H1 (cell line): Measurements from ENCODE around the gene BRPF1. TPM values are rescaled to one million over a fixed set of nuclear protein-coding genes. Genes with fewer than 3 reads are reported as not detected.

Experiments used
- CTCF ChIA-PET: fragments of 300-600 bp; sonication (Branson Sonifier 250); formaldehyde crosslinking; loops from one replicate; lab custom pipeline; 2021; ENCODE audit not compliant: partially characterized antibody; lab: Charles Lee
- POLR2A ChIA-PET: fragments of 300-600 bp; sonication (Branson Sonifier 250); formaldehyde crosslinking; loops from one replicate; lab custom pipeline; 2021; ENCODE audit warnings: inconsistent platforms; ENCODE audit not compliant: partially characterized antibody; lab: Charles Lee
- DNase-seq, 2 experiments: peaks; one replicate each; pipeline versions ENCODE4 v3.0.0 to v3.0.0-alpha.2; 2010 to 2022; ENCODE audit warnings: low spot score in 2 of 2, low read depth in 1 of 2, mixed read lengths in 1 of 2
- FAIRE-seq: peaks from 2 replicates; lab custom pipeline; 2011; peaks lifted over from hg19 to GRCh38; lab: Jason Lieb, UNC
- H2AFZ ChIP-seq: 2 replicates; pipeline ENCODE4 v1.8.1; 2012; ENCODE audit warnings: low read length, inconsistent platforms
- H2AK5ac ChIP-seq: 2 replicates; pipeline ENCODE4 v1.6.1; 2013; ENCODE audit warnings: low read depth, low read length
- H2BK120ac ChIP-seq: replicated peaks from 2 replicates; pipeline ENCODE3; 2013; ENCODE audit warnings: low read depth, low read length, inconsistent platforms
- H2BK12ac ChIP-seq: 2 replicates; pipeline ENCODE4 v1.6.1; 2013; ENCODE audit warnings: low read depth, low read length
- H2BK15ac ChIP-seq: 2 replicates; pipeline ENCODE4 v1.6.1; 2013; ENCODE audit warnings: low read length
- H2BK20ac ChIP-seq: 2 replicates; pipeline ENCODE4 v1.6.1; 2013; ENCODE audit warnings: low read length
- H2BK5ac ChIP-seq: 2 replicates; pipeline ENCODE4 v1.6.1; 2013; ENCODE audit warnings: low read depth, low read length
- H3K14ac ChIP-seq: 2 replicates; pipeline ENCODE4 v1.6.1; 2013; ENCODE audit warnings: inconsistent platforms; ENCODE audit not compliant: insufficient read length
- H3K18ac ChIP-seq: 2 replicates; pipeline ENCODE4 v1.6.1; 2013; ENCODE audit warnings: low read length; ENCODE audit errors: extremely low read depth
- H3K23ac ChIP-seq: 2 replicates; pipeline ENCODE4 v1.6.1; 2013; ENCODE audit warnings: inconsistent platforms; ENCODE audit not compliant: insufficient read length
- H3K23me2 ChIP-seq: 2 replicates; pipeline ENCODE4 v1.6.1; 2013; ENCODE audit warnings: low read depth, low read length
- H3K27ac ChIP-seq: 2 replicates; pipeline ENCODE4 v1.6.1; 2011; ENCODE audit warnings: low read depth, low read length, inconsistent platforms
- H3K27me3 ChIP-seq, 4 experiments: replicated peaks in 1 of 4; 1 replicate in 1 of 4; 2 replicates in 3 of 4; pipeline versions ENCODE4 v1.6.1 to v1.8.1; 2011 to 2013; ENCODE audit warnings: low read length in 3 of 4, mild to moderate bottlenecking in 3 of 4, inconsistent platforms in 2 of 4, mixed read lengths in 2 of 4, moderate library complexity in 1 of 4; ENCODE audit not compliant: control insufficient read depth in 3 of 4, insufficient read depth in 3 of 4; ENCODE audit errors: extremely low read depth in 1 of 4
- H3K36me3 ChIP-seq, 4 experiments: 2 replicates each; pipeline versions ENCODE4 v1.6.1 to v1.8.1; 2011 to 2013; ENCODE audit warnings: mild to moderate bottlenecking in 4 of 4, low read length in 3 of 4, moderate library complexity in 2 of 4, control low read depth in 1 of 4, inconsistent platforms in 1 of 4; ENCODE audit not compliant: insufficient read depth in 4 of 4, control insufficient read depth in 2 of 4
- H3K4ac ChIP-seq: replicated peaks from 2 replicates; pipeline ENCODE3; 2013; ENCODE audit warnings: low read length, low read depth, mixed read lengths, inconsistent platforms; ENCODE audit not compliant: insufficient read length
- H3K4me1 ChIP-seq, 4 experiments: replicated peaks in 1 of 4; 1 replicate in 1 of 4; 2 replicates in 3 of 4; pipeline versions ENCODE4 v1.6.1 to v1.8.1; 2011 to 2013; ENCODE audit warnings: low read length in 3 of 4, inconsistent platforms in 2 of 4, mixed read lengths in 1 of 4; ENCODE audit not compliant: insufficient read depth in 4 of 4, control insufficient read depth in 3 of 4
- H3K4me2 ChIP-seq, 2 experiments: 2 replicates each; pipeline versions ENCODE4 v1.6.1 to v1.8.1; 2011 to 2013; ENCODE audit warnings: low read depth in 2 of 2, low read length in 2 of 2, control low read depth in 1 of 2, inconsistent platforms in 1 of 2, mild to moderate bottlenecking in 1 of 2; ENCODE audit not compliant: insufficient read depth in 1 of 2
- H3K4me3 ChIP-seq, 4 experiments: fragments of 200-600, 300-600 bp in 1 of 4; sonication (generic), shearing (Covaris generic), sonication (Bioruptor Twin) in 1 of 4; 2 replicates each; pipeline versions ENCODE4 v1.5.1 to v1.8.1; 2011 to 2016; ENCODE audit warnings: low read length in 4 of 4, low read depth in 3 of 4, control low read depth in 2 of 4, inconsistent platforms in 2 of 4, mild to moderate bottlenecking in 2 of 4, mixed read lengths in 1 of 4, moderate library complexity in 1 of 4; ENCODE audit not compliant: insufficient read depth in 2 of 4; ENCODE audit errors: extremely low read depth in 1 of 4
- H3K56ac ChIP-seq: replicated peaks from 2 replicates; pipeline ENCODE3; 2013; ENCODE audit warnings: low read depth, mild to moderate bottlenecking, mixed read lengths, low read length, inconsistent platforms; ENCODE audit not compliant: insufficient read length
- H3K79me1 ChIP-seq: 2 replicates; pipeline ENCODE4 v1.6.1; 2013; ENCODE audit warnings: low read depth, low read length, control low read depth
- H3K79me2 ChIP-seq, 2 experiments: 2 replicates each; pipeline versions ENCODE4 v1.6.1 to v1.8.1; 2012 to 2013; ENCODE audit warnings: low read length in 2 of 2, mild to moderate bottlenecking in 2 of 2, inconsistent platforms in 1 of 2; ENCODE audit not compliant: insufficient read depth in 2 of 2, control insufficient read depth in 1 of 2
- H3K9ac ChIP-seq, 4 experiments: replicated peaks in 1 of 4; 1 replicate in 1 of 4; 2 replicates in 3 of 4; pipeline versions ENCODE4 v1.6.1 to v1.8.1; 2011 to 2013; ENCODE audit warnings: low read depth in 3 of 4, low read length in 3 of 4, control low read depth in 2 of 4, mild to moderate bottlenecking in 2 of 4, moderate library complexity in 2 of 4, inconsistent platforms in 1 of 4; ENCODE audit errors: extremely low read depth in 1 of 4
- H3K9me3 ChIP-seq, 2 experiments: 2 replicates each; pipeline versions ENCODE4 v1.6.1 to v1.8.1; 2012 to 2013; ENCODE audit warnings: mild to moderate bottlenecking in 2 of 2, moderate library complexity in 2 of 2, control low read depth in 1 of 2, inconsistent platforms in 1 of 2, low read depth in 1 of 2, low read length in 1 of 2, mixed read lengths in 1 of 2; ENCODE audit not compliant: insufficient read depth in 2 of 2
- H4K20me1 ChIP-seq, 2 experiments: replicated peaks in 1 of 2; 2 replicates each; pipeline versions ENCODE3 to v1.8.1; 2011 to 2013; ENCODE audit warnings: inconsistent platforms in 2 of 2, low read length in 2 of 2, mild to moderate bottlenecking in 1 of 2; ENCODE audit not compliant: insufficient read depth in 2 of 2, control insufficient read depth in 1 of 2
- H4K5ac ChIP-seq: 2 replicates; pipeline ENCODE4 v1.6.1; 2013; ENCODE audit warnings: low read length, low read depth, mixed read lengths, inconsistent platforms; ENCODE audit not compliant: insufficient read length
- H4K8ac ChIP-seq: 2 replicates; pipeline ENCODE4 v1.8.0; 2013; ENCODE audit warnings: mild to moderate bottlenecking, moderate library complexity, low read length, inconsistent platforms; ENCODE audit not compliant: insufficient read depth; ENCODE audit errors: extremely low read depth
- H4K91ac ChIP-seq: replicated peaks from 2 replicates; pipeline ENCODE3; 2013; ENCODE audit warnings: low read length, mixed read lengths, inconsistent platforms; ENCODE audit not compliant: insufficient read length
- CTCF ChIP-seq, 3 experiments: IDR thresholded peaks; 1 replicate in 2 of 3; 2 replicates in 1 of 3; pipeline versions ENCODE4 v1.5.1 to v1.6.1; 2011; ENCODE audit warnings: low read length in 3 of 3, mild to moderate bottlenecking in 3 of 3, inconsistent platforms in 2 of 3, low read depth in 1 of 3, moderate library complexity in 1 of 3; ENCODE audit not compliant: insufficient read depth in 1 of 3; ENCODE audit errors: control extremely low read depth in 1 of 3
- GTF2F1 ChIP-seq: IDR thresholded peaks from 2 replicates; pipeline ENCODE4 v1.6.1; 2012; ENCODE audit warnings: low read depth, low read length, improper control_type of control experiment, borderline replicate concordance
- POLR2A ChIP-seq, 2 experiments: IDR thresholded peaks; 1 replicate in 1 of 2; 2 replicates in 1 of 2; pipeline ENCODE4 v1.6.1; 2011; ENCODE audit warnings: low read depth in 2 of 2, low read length in 2 of 2, mild to moderate bottlenecking in 2 of 2; ENCODE audit errors: control extremely low read depth in 1 of 2
- RAD21 ChIP-seq, 2 experiments: IDR thresholded peaks in 1 of 2; conservative IDR thresholded peaks in 1 of 2; 2 replicates each; pipeline ENCODE4 v1.6.1; 2011; ENCODE audit warnings: low read depth in 2 of 2, low read length in 2 of 2, improper control_type of control experiment in 1 of 2, inconsistent platforms in 1 of 2, mild to moderate bottlenecking in 1 of 2, moderate library complexity in 1 of 2
- YY1 ChIP-seq: IDR thresholded peaks from 2 replicates; pipeline ENCODE4 v1.6.1; 2011; ENCODE audit warnings: low read depth, mild to moderate bottlenecking, low read length
- WGBS, 2 experiments: shearing (Covaris generic) in 1 of 2; methylation state at CpG; one replicate each; pipeline versions ENCODE4 v1.1.6 to v1.1.7; 2013 to 2015; ENCODE audit warnings: low lambda C conversion rate in 2 of 2, mixed read lengths in 2 of 2, inconsistent platforms in 1 of 2, low coverage in 1 of 2, missing lambda C conversion rate in 1 of 2; ENCODE audit not compliant: insufficient replicate concordance in 2 of 2, insufficient coverage in 1 of 2, insufficient read length in 1 of 2; ENCODE audit errors: extremely low coverage in 1 of 2, missing lambda C conversion rate in 1 of 2; 5-methylcytosine and 5-hydroxymethylcytosine counted together
- polyA plus RNA-seq, 7 experiments: library from polyadenylated mRNA; depleted of rRNA in 3 of 7; stranded (reverse) in 5 of 7; unstranded in 2 of 7; fragments of >200 nt in 5 of 7; fragments of 200-250 nt in 2 of 7; gene quantifications; 1 replicate in 5 of 7; 2 replicates in 1 of 7; 4 replicates in 1 of 7; pipeline versions ENCODE4 v1.2.1 to v1.2.3, GENCODE V29; 2011 to 2013; ENCODE audit warnings: missing spikeins in 2 of 7, mixed read lengths in 2 of 7
- total RNA-seq: library from RNA; stranded (reverse); fragmentation: NEBNext Ultra II Directional; extraction: Animal tissue kit (Norgen Biotek cat#: 25700); gene quantifications from 2 replicates; pipeline ENCODE4 v1.2.1, GENCODE V29; 2021

The BRPF1 gene
- total and polyA plus RNA-seq, 2 of the 8 experiments (the other 6 are each of a cell fraction or from before 2014, with no cell fraction given), result 11.3 to 21.7 TPM

GRCh38 chr3:9786825-9787669 lies 55.5 kb downstream of the BRPF1 start:
- H2AFZ ChIP-seq, result no peak overlapping the region
- no peaks in the 10 kb centered on the region for H3K27me3 ChIP-seq
- H3K18ac ChIP-seq, result no peak overlapping the region
- H3K79me1 ChIP-seq, result peaks cover 5% of the 10 kb centered on the region
- H2BK120ac ChIP-seq, result no peak overlapping the region
- H3K4me2 ChIP-seq, result no peak overlapping the region
- FAIRE-seq, result no peak
- H2BK12ac ChIP-seq, result no peak overlapping the region
- H3K23ac ChIP-seq, result no peak overlapping the region
- no peak overlapping the region for H2BK20ac ChIP-seq
- H3K9me3 ChIP-seq, result no peaks in the 10 kb centered on the region
- H3K27ac ChIP-seq, result no peak overlapping the region
- H4K20me1 ChIP-seq, result peaks cover 0 to 1% of the 10 kb centered on the region in 2 experiments
- WGBS, 2 experiments, result 85% methylated on average over 13 of the region's 13 CpGs; no CpG with 5 or more reads in 1 of the 2 experiments
- no peak overlapping the region for H3K4ac ChIP-seq
- peaks cover 0 to 6% (median 0%) of the 10 kb centered on the region in 4 experiments; a peak in 2 of 7 replicates for H3K4me1 ChIP-seq
- CTCF ChIA-PET, result interaction anchor here (0.9 to 1.8 kb wide), 6 partner anchors 11 to 40 kb away, joined by 3 to 9 read pairs (median 3); no protein-coding TSS in a partner anchor
- H3K36me3 ChIP-seq, result peaks cover 6 to 60% (median 31%) of the 10 kb centered on the region in 4 experiments
- no peak overlapping the region for H2BK15ac ChIP-seq
- H3K14ac ChIP-seq, result no peak overlapping the region
- no peak overlapping the region for H3K56ac ChIP-seq
- no peak overlapping the region for H2BK5ac ChIP-seq
- POLR2A ChIA-PET, result interaction anchor here (1.3 to 2.3 kb wide), 2 partner anchors 11 to 28 kb away, joined by 3 to 10 read pairs; no protein-coding TSS in a partner anchor
- peak in 1 of 2 experiments; percentile 55 for DNase-seq
- TF ChIP-seq POLR2A (IDR thresholded peaks at IDR 0.05; ENCODE audit: control extremely low read depth in 1 of 2, low read depth in 2 of 2, low read length in 2 of 2) (0 out of 3 replicates have a peak, but pooled peaks of 1 of the 2 experiments have one; percentile 44), GTF2F1 (no peak), CTCF (IDR thresholded peaks at IDR 0.05; ENCODE audit: control extremely low read depth in 1 of 3, insufficient read depth in 1 of 3, low read depth in 1 of 3, low read length in 3 of 3) (peak; percentile 60 to 82 (median 71)), RAD21 (IDR thresholded peaks at IDR 0.05 in 1 of 2, conservative IDR thresholded peaks at IDR 0.05 in 1 of 2; ENCODE audit: low read depth in 2 of 2, low read length in 2 of 2) (peak in 1 of 2 experiments; percentile 31; a peak in 1 of 4 replicates), YY1 (peak; percentile 80)
- 0 out of 2 replicates have a peak, but pooled peaks cover 3% of the 10 kb centered on the region for H3K23me2 ChIP-seq
- no peak overlapping the region for H3K4me3 ChIP-seq
- no peak overlapping the region for H4K5ac ChIP-seq
- no peak overlapping the region for H3K9ac ChIP-seq
- H3K79me2 ChIP-seq, result peaks cover 0 to 5% of the 10 kb centered on the region in 2 experiments; a peak in 2 of 4 replicates
- H4K91ac ChIP-seq, result no peak overlapping the region
- no peak overlapping the region for H2AK5ac ChIP-seq
- no peak overlapping the region for H4K8ac ChIP-seq
